Thyroid gland (tissue), 4 donors: ENCODE measurements around the gene RCOR2. TPM values are rescaled to one million over a fixed set of nuclear protein-coding genes. Genes with fewer than 3 reads are reported as not detected.

Experiments
- DNase-seq, 2 donors: peaks; one replicate each; pipeline ENCODE4 v3.0.0-alpha.2; 2019
- H3K27ac ChIP-seq, 3 donors: fragments of 200-600 bp; sonication (generic); 1 replicate in 2 of 3; 2 replicates in 1 of 3; pipeline ENCODE4 v1.5.1; 2016 to 2019; ENCODE audit warnings: mild to moderate bottlenecking in 1 of 3, moderate library complexity in 1 of 3
- H3K27me3 ChIP-seq: fragments of 200-600 bp; sonication (generic); one replicate; pipeline ENCODE4 v1.5.1; 2019
- H3K36me3 ChIP-seq, 2 donors: fragments of 200-600 bp; sonication (generic); one replicate each; pipeline ENCODE4 v1.5.1; 2016 to 2019
- H3K4me1 ChIP-seq, 2 donors: fragments of 200-600 bp; sonication (generic); one replicate each; pipeline ENCODE4 v1.5.1; 2017 to 2019
- H3K4me3 ChIP-seq, 3 donors: fragments of 200-600 bp; sonication (generic); replicated peaks in 1 of 3; 1 replicate in 2 of 3; 2 replicates in 1 of 3; pipeline ENCODE4 v1.5.1; 2016; ENCODE audit warnings: mild to moderate bottlenecking in 1 of 3
- H3K9me3 ChIP-seq: fragments of 200-600 bp; sonication (generic); one replicate; pipeline ENCODE4 v1.5.1; 2017
- POLR2A ChIP-seq, 2 donors: fragments of 450-650 bp; IDR thresholded peaks; one replicate each; pipeline ENCODE4 v1.6.1; 2017; ENCODE audit warnings: antibody characterized with exemption in 2 of 2, mild to moderate bottlenecking in 2 of 2, moderate library complexity in 1 of 2
- WGBS, 2 donors: methylation state at CpG; one replicate each; pipeline ENCODE4 v1.1.5; 2017; 5-methylcytosine and 5-hydroxymethylcytosine counted together
- intact Hi-C: fragments of 100-400 bp; cut with DNase I; formaldehyde crosslinking; loops from one replicate; pipeline ENCODE4 v1.15.1; 2023
- total RNA-seq, 4 donors: library from RNA; depleted of rRNA; stranded (reverse); fragments of >200 nt; gene quantifications; one replicate each; pipeline ENCODE4 v1.2.3, GENCODE V29; 2016
- TF ChIP-seq, protein P1 (sequence below), 6 experiments: fragments of 200-600 bp in 3 of 6; fragments of 450-650 bp in 3 of 6; sonication (generic) in 3 of 6; IDR thresholded peaks; one replicate each; pipeline ENCODE4 v1.5.1; 2016 to 2019; ENCODE audit warnings: antibody characterized with exemption in 6 of 6, mild to moderate bottlenecking in 2 of 6, inconsistent platforms in 1 of 6, moderate library complexity in 1 of 6

Gene RCOR2
- total RNA-seq, 4 donors from 2014 or later, result 0.24 TPM; not detected in 3

DNA sequence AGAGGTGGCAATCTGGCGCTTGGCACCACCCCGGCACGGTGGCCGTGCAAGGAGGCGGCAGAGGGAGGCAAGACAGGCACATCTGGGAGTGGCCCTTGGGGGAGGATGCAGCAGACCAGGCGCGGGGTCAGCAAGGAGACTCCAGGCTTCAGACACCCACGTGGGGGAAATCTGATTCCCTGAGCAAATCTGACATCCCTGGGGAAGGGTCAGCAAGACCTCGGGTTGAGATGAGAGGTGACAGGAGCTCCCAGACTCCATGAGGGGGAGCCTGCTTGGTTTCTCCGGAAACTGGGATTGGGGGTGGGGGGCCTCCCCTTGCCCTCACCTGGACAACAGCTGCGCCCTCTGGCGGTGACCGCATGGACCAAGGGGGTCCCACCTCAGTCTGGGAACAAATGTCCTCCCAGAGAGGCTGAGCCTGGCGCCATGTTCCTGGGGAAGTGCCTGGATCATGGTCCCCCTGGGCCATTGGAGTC is 4.0 kb upstream of the RCOR2 start:
- Histone ChIP-seq H3K4me1 (peaks cover 41 to 45% of the 10 kb centered on the region in 2 donors), H3K9me3 (no peaks in the 10 kb centered on the region), H3K27ac (peak overlapping the region; percentile 38 to 48 (median 46)), H3K4me3 (no peak overlapping the region), H3K36me3 (no peaks in the 10 kb centered on the region), H3K27me3 (no peaks in the 10 kb centered on the region)
- TF ChIP-seq, protein P1, sequence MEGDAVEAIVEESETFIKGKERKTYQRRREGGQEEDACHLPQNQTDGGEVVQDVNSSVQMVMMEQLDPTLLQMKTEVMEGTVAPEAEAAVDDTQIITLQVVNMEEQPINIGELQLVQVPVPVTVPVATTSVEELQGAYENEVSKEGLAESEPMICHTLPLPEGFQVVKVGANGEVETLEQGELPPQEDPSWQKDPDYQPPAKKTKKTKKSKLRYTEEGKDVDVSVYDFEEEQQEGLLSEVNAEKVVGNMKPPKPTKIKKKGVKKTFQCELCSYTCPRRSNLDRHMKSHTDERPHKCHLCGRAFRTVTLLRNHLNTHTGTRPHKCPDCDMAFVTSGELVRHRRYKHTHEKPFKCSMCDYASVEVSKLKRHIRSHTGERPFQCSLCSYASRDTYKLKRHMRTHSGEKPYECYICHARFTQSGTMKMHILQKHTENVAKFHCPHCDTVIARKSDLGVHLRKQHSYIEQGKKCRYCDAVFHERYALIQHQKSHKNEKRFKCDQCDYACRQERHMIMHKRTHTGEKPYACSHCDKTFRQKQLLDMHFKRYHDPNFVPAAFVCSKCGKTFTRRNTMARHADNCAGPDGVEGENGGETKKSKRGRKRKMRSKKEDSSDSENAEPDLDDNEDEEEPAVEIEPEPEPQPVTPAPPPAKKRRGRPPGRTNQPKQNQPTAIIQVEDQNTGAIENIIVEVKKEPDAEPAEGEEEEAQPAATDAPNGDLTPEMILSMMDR (IDR thresholded peaks at IDR 0.05), result peak in 4 of 6 experiments; percentile 25 to 67 (median 52)
- TF ChIP-seq POLR2A (IDR thresholded peaks at IDR 0.05), result no peak
- WGBS, 2 donors, result 34 to 37% methylated on average over 7 to 13 of the region's 14 CpGs
- peak; percentile 58 to 60 for DNase-seq
- intact Hi-C loops, result no loop called here

DNA sequence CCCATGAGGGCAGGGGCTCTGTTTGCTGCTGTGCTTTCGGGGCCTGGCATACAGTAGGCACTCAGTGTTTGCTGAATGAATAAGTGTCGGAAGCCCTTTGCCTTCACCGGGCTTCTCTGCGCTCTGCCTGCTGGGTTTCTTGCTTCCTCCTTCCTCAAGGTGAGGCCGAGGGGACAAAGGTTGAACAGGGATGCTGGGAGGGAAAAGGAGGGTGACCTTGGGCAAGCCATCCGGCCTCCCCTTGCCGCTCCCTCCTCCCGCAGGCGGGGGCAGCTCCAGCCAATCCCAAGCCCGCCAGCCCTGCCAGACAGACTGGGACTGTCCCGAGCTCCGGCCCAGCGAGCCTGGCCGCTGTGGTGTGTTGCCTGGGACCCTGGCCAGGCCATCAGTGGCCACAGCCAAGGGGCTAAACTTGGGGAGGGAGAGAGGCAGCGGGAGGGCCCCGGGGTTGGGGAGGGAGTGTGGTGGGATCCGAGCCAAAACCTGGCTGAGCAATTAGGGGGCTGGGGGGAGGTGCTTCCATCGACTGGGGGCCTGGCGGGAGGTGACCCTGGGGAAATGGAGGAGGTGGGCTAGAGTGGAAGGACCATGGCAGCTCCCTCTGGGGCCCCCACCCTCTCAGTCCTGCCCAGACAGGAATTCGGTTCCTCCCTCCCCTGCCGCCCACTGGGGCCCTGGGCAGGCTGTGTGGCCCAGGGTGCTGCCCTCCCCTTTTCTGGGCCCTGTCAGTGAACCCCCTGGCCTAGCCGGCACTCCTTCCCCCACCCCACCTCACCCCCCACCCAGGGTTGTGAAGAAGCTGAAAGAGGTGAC is 3.4 kb upstream of the RCOR2 start:
- H3K4me3 ChIP-seq, result no peak overlapping the region
- no peaks in the 10 kb centered on the region for H3K9me3 ChIP-seq
- peak overlapping the region; percentile 38 to 48 (median 46) for H3K27ac ChIP-seq
- no peaks in the 10 kb centered on the region for H3K27me3 ChIP-seq
- peaks cover 42 to 50% of the 10 kb centered on the region in 2 donors for H3K4me1 ChIP-seq
- intact Hi-C loops, result no loop called here
- TF ChIP-seq POLR2A (IDR thresholded peaks at IDR 0.05), result no peak
- TF ChIP-seq, protein P1 (IDR thresholded peaks at IDR 0.05), result no peak
- DNase-seq, result peak; percentile 93 to 94
- 28 to 37% methylated on average over 17 to 19 of the region's 22 CpGs for WGBS, 2 donors
- no peaks in the 10 kb centered on the region for H3K36me3 ChIP-seq

DNA sequence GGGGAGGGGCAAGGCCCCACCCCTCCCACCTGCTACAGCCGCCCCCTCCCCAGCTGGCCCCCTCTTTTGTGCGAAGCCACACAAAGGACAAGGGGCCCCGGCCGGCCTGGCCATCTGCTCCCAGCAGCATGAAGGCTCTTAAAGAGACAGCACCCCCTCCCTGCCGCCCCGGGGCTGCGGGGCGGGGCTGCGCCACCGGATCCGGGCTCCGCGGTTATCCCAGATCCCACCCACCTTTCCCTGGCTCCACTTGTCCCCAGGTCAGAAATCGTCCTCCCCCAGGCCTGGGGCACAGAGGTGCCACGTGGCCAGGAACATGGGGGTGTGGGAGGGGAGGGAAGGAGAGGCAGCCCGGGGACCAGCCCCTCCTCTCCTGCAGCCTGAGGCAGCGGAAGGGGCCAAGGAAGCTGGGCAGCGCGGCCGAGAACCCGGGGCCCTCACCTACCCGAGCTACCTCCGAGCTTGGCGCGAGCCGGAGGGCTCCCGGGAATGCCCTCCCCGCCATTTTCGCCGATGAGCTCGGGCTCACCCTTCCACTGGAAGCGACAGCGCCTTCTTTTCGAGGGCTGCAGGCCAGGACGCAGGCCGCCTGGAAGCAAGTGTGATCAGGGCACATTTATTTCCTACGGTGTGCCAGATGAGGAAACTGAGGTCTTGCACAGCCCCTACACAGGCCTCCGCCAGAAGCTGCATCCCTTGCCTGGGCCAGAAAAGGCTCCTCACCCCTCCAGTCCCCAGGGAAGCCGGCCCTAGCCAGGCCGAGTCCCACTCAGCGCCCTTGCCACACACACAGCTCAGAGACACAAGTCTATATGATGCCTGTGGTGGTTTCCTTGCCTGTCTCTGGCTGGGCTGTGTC is 2.5 kb upstream of the RCOR2 start:
- Histone ChIP-seq H3K4me1 (peaks cover 42 to 52% of the 10 kb centered on the region in 2 donors), H3K4me3 (peak overlapping the region in 1 of 3 donors; percentile 12), H3K27me3 (no peaks in the 10 kb centered on the region), H3K27ac (peak overlapping the region in 2 of 3 donors; percentile 11 to 38), H3K9me3 (no peaks in the 10 kb centered on the region), H3K36me3 (no peaks in the 10 kb centered on the region)
- intact Hi-C loops, result no loop called here
- TF ChIP-seq, protein P1 (IDR thresholded peaks at IDR 0.05), result no peak
- no peak for TF ChIP-seq POLR2A (IDR thresholded peaks at IDR 0.05)
- WGBS, 2 donors, result 31 to 33% methylated on average over 23 to 24 of the region's 41 CpGs
- peak in 1 of 2 donors; percentile 16 for DNase-seq

DNA sequence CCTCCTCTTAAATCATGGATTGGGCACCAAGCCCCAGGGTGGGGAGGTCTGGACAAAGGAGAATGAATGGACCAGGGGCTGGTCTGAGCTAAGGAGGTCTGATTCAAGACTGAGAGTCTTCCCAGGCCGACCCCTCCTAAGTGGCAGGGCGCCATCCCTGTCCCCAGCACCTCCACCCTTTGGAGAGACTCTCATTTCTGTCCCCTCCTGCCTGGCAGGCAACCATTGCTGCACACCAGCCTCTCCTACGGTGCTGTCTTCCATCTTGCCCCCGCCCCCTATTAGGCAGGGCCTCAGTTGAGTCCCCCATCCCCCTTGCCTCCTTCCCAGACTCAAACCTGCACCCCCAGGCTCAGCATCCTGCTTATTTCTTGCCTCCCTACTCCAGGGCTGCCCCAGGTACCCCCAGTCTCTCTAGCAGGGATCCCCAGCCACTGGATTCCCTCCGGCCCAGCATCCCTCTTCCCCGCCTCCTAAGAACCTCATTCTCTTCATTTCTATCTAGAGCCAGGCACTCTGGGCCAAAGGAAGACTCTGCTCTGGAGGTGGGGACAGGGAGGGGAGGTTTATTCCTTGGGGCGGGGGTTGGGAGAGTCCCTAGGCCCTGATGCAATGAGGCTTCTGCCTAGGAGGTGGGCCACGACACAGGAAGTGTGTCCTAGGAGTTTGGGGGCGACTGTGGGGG is 1.7 kb upstream of the RCOR2 start:
- Histone ChIP-seq H3K9me3 (no peaks in the 10 kb centered on the region), H3K27ac (peak overlapping the region; percentile 57 to 71 (median 58)), H3K27me3 (no peaks in the 10 kb centered on the region), H3K4me3 (no peak overlapping the region), H3K36me3 (no peaks in the 10 kb centered on the region), H3K4me1 (peaks cover 42 to 52% of the 10 kb centered on the region in 2 donors)
- 60 to 68% methylated on average over 9 of the region's 9 CpGs for WGBS, 2 donors
- TF ChIP-seq, protein P1 (IDR thresholded peaks at IDR 0.05), result no peak
- TF ChIP-seq POLR2A (IDR thresholded peaks at IDR 0.05), result no peak
- DNase-seq, result no peak
- intact Hi-C loops, result no loop called here
